Measurements from ENCODE around the gene NEMP1.
"Not testable (repeated sequence)": the region's sequence is repeated elsewhere in the genome, so short reads cannot be mapped to it uniquely, and the experiment has no call there.

The NEMP1 gene

GRCh38 chr12:57027011-57027804, 51.4 kb downstream of the NEMP1 start:
- DNase-seq (ENCODE audit: low spot score), result no peak

GRCh38 chr12:57025196-57025595, 53.4 kb downstream of the NEMP1 start:
- DNase-seq (ENCODE audit: low spot score), result no peak

- not testable (repeated sequence) for DNase-seq (ENCODE audit: low spot score)
Observed at GRCh38 chr12:57022324-57022723, 56.3 kb downstream of the NEMP1 start.

GRCh38 chr12:57019983-57020719, 58.4 kb downstream of the NEMP1 start:
- DNase-seq (ENCODE audit: low spot score), result no peak

GRCh38 chr12:57018906-57019305, 59.7 kb downstream of the NEMP1 start:
- no peak for DNase-seq (ENCODE audit: low spot score)

GRCh38 chr12:57018353-57018752, 60.2 kb downstream of the NEMP1 start:
- DNase-seq (ENCODE audit: low spot score), result not testable (repeated sequence)

- DNase-seq (ENCODE audit: low spot score), result no peak
Observed at GRCh38 chr12:57016348-57016747, 62.2 kb downstream of the NEMP1 start, which contains the start of gene TAC3. TSS of gene TAC3 (minus strand) at chr12:57016529. CDS start at chr12:57015797, 732 bp downstream.

GRCh38 chr12:57012600-57013465, 65.8 kb downstream of the NEMP1 start:
- no peak for DNase-seq (ENCODE audit: low spot score)

- DNase-seq (ENCODE audit: low spot score), result no peak
Observed at GRCh38 chr12:57011438-57012424, 66.9 kb downstream of the NEMP1 start.

- DNase-seq (ENCODE audit: low spot score), result no peak
Observed at GRCh38 chr12:57010627-57011247, 67.9 kb downstream of the NEMP1 start.

- DNase-seq (ENCODE audit: low spot score), result no peak
Observed at GRCh38 chr12:57009949-57010626, 68.5 kb downstream of the NEMP1 start.

- DNase-seq (ENCODE audit: low spot score), result peak; percentile 55
Observed at GRCh38 chr12:57008178-57008577, 70.4 kb downstream of the NEMP1 start.

- DNase-seq (ENCODE audit: low spot score), result no peak
Observed at GRCh38 chr12:57006809-57007475, 71.6 kb downstream of the NEMP1 start.

GRCh38 chr12:57005980-57006808, 72.4 kb downstream of the NEMP1 start, which contains the start of gene ZBTB39:
TSS of gene ZBTB39 (minus strand) at chr12:57006546. CDS start at chr12:57004917, 1,629 bp downstream.
- peak; percentile 33 for DNase-seq (ENCODE audit: low spot score)
